GM21717 (cell line): ENCODE data around the gene HECW1.

ENCODE experiments used
- ATAC-seq: cut with Tn5 transposase; IDR thresholded peaks from one replicate; pipeline ENCODE4 v1.9.1; 2021; ENCODE audit warnings: mild to moderate bottlenecking, moderate library complexity; ENCODE audit not compliant: unreplicated experiment

The HECW1 gene

GRCh38 chr7:43487731-43488073 is 375.3 kb downstream of the HECW1 start:
- no peak for ATAC-seq

- ATAC-seq = no peak
Observed at GRCh38 chr7:43489257-43489656, 376.8 kb downstream of the HECW1 start.

- ATAC-seq = no peak
Observed at GRCh38 chr7:43490016-43490415, 377.6 kb downstream of the HECW1 start.

- ATAC-seq = no peak
Observed at GRCh38 chr7:43491123-43491522, 378.7 kb downstream of the HECW1 start.

- no peak for ATAC-seq
Observed at GRCh38 chr7:43491984-43492383, 379.5 kb downstream of the HECW1 start.

- ATAC-seq = no peak
Observed at GRCh38 chr7:43492896-43493295, 380.4 kb downstream of the HECW1 start.

- no peak for ATAC-seq
Observed at GRCh38 chr7:43495572-43495971, 383.1 kb downstream of the HECW1 start.

- no peak for ATAC-seq
Observed at GRCh38 chr7:43496596-43496995, 384.1 kb downstream of the HECW1 start.

- no peak for ATAC-seq
Observed at GRCh38 chr7:43501870-43502269, 389.4 kb downstream of the HECW1 start.

- ATAC-seq = no peak
Observed at GRCh38 chr7:43502941-43503340, 390.5 kb downstream of the HECW1 start.

GRCh38 chr7:43505412-43505811 is 393.0 kb downstream of the HECW1 start:
- ATAC-seq = no peak

GRCh38 chr7:43506460-43506859 is 394.0 kb downstream of the HECW1 start:
- ATAC-seq = no peak

- no peak for ATAC-seq
Observed at GRCh38 chr7:43508461-43508860, 396.0 kb downstream of the HECW1 start.

GRCh38 chr7:43509906-43510305 is 397.5 kb downstream of the HECW1 start:
- ATAC-seq = no peak

- no peak for ATAC-seq
Observed at GRCh38 chr7:43511029-43511428, 398.6 kb downstream of the HECW1 start.

GRCh38 chr7:43511769-43512515 is 399.5 kb downstream of the HECW1 start:
- no peak for ATAC-seq

- no peak for ATAC-seq
Observed at GRCh38 chr7:43513251-43513650, 400.8 kb downstream of the HECW1 start.

GRCh38 chr7:43516581-43517342 is 404.3 kb downstream of the HECW1 start:
- ATAC-seq = no peak

GRCh38 chr7:43517464-43517863 is 405.0 kb downstream of the HECW1 start:
- no peak for ATAC-seq

- no peak for ATAC-seq
Observed at GRCh38 chr7:43520201-43520600, 407.8 kb downstream of the HECW1 start.

GRCh38 chr7:43522406-43523156 is 410.1 kb downstream of the HECW1 start:
- ATAC-seq = no peak
